H1 (cell line): Measurements from ENCODE around the gene FNIP2.

ENCODE experiments used
- EP300 ChIP-seq, 2 experiments: IDR thresholded peaks; 1 replicate in 1 of 2; 2 replicates in 1 of 2; pipeline ENCODE4 v1.6.1; 2011 to 2012; ENCODE audit warnings: low read depth in 2 of 2, low read length in 2 of 2, mild to moderate bottlenecking in 2 of 2, borderline replicate concordance in 1 of 2, inconsistent platforms in 1 of 2, moderate library complexity in 1 of 2
- RAD21 ChIP-seq, 2 experiments: IDR thresholded peaks in 1 of 2; conservative IDR thresholded peaks in 1 of 2; 2 replicates each; pipeline ENCODE4 v1.6.1; 2011; ENCODE audit warnings: low read depth in 2 of 2, low read length in 2 of 2, improper control_type of control experiment in 1 of 2, inconsistent platforms in 1 of 2, mild to moderate bottlenecking in 1 of 2, moderate library complexity in 1 of 2

DNA sequence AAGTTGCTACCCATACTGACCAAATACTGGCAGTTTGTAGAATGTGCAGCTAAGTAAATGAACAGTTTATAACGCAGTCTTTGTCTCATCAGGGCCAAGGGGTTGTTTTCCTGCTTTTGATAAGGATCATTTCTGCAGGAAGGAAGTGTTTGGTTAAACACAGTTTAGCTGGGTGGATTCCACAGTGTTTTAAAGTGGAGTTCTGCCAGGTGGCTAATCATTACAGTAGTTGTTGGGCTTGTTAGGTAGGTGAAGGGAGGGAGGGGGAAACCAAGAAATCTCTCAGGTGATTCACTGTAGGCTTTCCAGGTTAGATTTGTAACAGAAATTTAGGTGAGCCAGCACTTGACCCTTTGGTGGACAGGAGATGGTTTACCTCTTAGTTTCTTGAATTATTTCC lies 58.1 kb downstream of the FNIP2 start:
- TF ChIP-seq EP300 (IDR thresholded peaks at IDR 0.05; ENCODE audit: borderline replicate concordance in 1 of 2, low read depth in 2 of 2, low read length in 2 of 2) (no peak), RAD21 (IDR thresholded peaks at IDR 0.05 in 1 of 2, conservative IDR thresholded peaks at IDR 0.05 in 1 of 2; ENCODE audit: low read depth in 2 of 2, low read length in 2 of 2) (no peak)
